GM19372 (cell line): ENCODE measurements around the gene ZBTB42.

Source experiments
- ATAC-seq: cut with Tn5 transposase; IDR thresholded peaks from one replicate; pipeline ENCODE4 v1.9.1; 2021; ENCODE audit warnings: mild to moderate bottlenecking, low read depth, moderate library complexity; ENCODE audit not compliant: unreplicated experiment

ZBTB42 gene

GRCh38 chr14:104768437-104769323 is 32.2 kb upstream of the ZBTB42 start:
- ATAC-seq = no peak

DNA sequence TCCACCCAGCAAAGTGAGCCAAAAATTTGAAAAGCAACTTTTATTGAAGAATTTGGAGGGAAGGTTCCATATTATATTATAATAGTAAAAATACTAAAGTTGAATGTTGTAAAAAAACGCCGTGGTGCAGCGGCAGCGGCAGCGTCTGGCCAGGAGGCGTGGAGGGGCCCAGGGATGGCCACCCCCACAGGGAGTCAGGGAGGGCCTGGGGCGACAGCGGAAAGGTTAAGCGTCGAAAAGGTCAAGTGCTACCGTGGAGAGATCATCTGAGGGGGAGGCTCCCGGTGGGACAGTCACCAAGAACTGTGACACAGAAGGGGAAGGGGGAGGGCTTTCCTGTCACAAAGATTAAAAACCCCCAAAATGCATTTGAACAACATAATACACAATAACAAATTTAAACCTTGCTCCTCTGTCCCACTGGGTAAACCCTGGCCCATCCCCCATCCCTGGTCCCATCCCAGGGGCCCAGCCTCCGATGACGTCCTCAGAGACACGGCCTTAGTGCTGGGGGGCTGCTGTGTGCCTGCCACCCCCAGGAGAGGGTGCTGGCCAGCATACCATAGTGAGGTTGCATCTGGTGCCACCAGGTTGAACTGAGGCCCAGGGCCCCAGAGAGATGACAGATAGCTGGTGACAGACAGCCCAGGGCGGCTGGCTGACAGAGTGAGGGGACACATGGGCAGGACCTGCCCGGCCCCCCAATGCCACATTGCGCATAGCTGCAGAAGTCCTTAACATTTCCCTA is 31.4 kb upstream of the ZBTB42 start:
- ATAC-seq = no peak

- ATAC-seq = no peak
Measured at GRCh38 chr14:104770072-104770579, 30.8 kb upstream of the ZBTB42 start.

DNA sequence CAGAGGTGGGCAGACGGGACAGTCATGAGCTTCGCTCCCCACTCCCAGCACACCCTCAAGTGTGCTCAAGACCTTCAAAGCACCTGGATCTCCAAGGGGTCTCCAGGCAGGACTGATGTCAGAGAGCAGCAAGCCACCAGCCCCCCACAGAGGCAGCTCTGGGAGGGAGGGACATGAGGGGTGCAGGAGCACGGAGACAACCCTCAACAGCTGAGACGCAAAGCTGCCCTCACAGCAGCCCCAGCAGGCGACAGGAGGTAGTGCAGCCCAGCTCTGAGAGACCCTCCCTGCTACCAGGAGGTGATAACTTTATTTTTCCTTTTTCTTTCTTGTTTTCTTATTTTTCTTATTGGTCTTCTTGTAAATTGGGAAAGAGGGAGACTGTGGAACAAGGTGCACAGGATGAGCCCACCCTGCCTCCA is 30.0 kb upstream of the ZBTB42 start:
- ATAC-seq = no peak

DNA sequence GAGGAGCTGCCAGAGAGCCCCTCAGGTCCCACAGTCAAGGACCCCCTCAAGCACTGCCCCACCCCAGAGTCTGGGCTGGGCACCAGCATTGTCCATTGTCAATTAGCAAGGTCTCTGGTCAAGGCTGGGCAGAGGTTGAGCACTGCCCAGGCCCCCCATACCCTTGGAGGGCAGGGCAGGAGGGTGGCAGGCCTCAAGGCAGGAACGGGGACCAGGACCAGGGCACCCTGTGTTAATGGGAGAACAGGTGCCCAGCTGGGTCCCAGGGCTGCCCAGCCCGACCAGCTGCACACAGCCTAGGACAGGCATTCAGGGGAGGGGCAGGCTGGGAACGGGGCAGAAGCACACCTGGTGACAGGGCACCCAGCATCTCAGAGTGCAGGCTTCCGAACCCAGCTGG is 29.5 kb upstream of the ZBTB42 start:
- ATAC-seq = no peak

DNA sequence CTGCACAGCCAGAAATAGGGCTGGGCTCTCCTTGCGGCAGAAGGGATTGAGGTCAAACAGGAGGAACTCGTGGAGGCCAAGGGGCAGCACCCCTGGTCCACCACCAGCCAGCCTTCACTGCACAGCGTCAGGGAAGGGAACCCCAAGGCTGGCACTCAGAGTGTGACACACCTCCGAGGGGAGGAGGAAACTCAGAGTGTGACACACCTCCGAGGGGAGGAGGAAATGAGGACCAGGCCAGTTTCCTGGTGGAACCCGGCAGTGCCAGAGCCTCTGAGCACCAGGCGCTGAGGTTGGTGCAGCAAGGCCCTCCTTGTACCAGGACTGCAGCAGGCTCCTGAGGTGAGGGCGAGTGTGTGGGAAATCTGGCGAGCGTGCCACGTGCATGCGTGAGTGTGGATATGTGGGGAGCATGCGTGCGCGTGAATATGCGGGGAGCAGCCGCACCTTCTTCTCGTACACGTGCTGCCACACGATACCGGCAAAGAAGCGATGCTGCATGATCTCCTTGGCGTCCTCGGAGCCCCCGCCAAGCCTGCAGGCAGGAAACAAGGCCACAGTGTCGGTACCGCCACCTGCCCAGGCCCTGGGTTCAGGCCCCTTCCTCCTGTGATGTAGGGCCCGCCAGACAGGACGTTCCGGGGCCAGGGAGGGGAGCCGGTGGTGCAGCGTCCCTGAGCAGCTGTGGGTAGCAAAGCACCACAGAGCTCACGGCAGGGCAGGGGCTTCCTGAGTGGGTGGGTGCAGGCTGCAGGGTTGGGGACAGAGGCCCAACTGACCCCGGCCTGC is 28.8 kb upstream of the ZBTB42 start:
- no peak for ATAC-seq

DNA sequence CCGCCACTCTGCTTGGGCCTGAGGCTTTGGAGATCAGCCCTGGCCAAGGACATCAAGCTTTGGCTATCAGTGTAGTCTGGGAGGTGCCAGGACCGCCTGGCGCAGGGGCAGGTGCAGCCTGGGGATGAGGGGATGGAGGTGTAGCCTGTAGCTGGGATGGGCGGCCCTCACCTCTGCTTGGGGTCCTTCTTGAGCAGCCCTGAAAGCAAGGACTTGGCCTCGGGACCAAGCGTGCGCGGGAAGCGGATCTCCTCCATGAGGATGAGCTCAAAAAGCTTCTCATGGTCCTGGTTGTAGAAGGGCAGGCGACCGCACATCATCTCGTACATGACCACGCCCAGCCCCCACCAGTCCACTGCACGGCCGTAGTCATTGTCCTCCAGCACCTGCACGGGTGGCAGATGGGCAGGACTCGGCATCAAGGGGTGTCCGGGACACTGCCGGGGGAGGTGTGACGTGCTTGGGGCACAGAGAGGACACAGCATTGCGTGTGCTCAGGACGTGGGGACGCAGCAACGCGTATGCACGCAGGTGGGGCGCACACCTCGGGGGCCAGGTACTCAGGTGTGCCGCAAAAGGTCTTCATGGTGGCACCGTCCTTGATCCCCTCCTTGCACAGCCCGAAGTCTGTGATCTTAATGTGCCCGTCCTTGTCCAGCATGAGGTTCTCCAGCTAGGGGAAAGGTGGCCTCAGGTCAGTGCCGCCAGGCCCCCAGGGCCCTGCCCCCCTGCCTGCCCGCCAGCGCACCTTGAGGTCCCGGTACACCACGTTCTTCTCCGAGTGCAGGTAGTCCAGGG is 28.0 kb upstream of the ZBTB42 start:
- no peak for ATAC-seq

DNA sequence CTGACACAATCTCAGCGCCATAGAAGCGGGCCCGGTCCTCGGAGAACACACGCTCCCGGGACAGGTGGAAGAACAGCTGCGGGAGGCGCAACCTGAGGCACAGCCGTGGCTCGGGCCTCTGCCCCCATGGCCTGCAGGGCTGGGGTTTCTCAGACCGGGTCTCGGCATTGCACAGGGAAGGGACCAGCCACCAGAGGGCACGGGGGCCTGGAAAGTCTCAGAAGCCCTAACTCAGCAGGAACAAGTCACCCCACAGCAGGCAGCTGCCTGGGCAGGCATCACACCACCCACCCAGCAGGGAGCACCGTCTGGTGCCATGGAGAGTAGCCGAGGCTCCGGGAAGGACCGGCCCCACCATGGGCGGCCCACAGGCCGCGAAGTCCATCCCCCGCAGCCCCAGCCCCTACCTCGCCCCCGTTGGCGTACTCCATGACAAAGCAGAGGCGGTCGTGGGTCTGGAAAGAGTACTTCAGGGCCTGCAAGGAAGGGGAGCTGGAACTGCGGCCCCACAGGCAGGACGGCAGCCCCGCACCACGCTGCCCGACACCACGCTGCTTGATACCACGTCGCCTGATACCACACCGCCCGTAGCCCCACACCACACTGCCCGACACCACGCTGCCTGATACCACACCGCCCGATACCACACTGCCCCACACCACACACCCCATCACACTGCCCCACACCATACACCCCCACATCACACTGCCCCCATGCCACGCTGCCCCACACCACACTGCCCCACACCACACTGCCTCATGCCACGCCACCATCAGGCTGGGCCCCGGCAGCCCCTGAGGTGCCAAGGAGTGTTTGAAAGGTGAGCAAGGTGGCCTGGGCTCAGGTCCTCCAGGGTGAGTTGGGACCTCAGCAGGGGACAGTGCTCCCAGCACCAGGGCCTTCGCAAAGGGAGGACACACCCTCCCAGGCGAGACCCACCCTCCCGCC is 27.1 kb upstream of the ZBTB42 start:
- ATAC-seq = no peak

- no peak for ATAC-seq
Measured at GRCh38 chr14:104774453-104775072, 26.3 kb upstream of the ZBTB42 start.

GRCh38 chr14:104775073-104775489 is 25.8 kb upstream of the ZBTB42 start:
- no peak for ATAC-seq

DNA sequence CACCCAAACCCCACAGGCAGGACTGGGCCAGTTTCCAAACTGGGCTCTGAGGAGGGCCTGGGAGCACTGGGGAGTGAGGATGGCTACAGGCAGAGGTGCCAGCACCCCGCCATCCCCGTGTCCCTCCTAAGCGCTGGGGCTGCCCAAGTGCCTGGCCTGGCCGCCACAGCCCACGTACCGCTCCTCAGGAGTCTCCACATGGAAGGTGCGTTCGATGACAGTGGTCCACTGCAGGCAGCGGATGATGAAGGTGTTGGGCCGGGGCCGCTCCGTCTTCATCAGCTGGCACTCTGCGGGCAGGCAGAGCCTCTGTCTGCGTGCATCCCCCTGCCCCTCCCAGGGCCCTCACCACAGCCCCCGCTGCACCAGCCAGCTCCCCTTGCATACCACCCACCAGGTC is 24.4 kb upstream of the ZBTB42 start:
- no peak for ATAC-seq

- ATAC-seq = no peak
Measured at GRCh38 chr14:104776961-104777807, 23.7 kb upstream of the ZBTB42 start.

- no peak for ATAC-seq
Measured at GRCh38 chr14:104777808-104778249, 23.1 kb upstream of the ZBTB42 start.

DNA sequence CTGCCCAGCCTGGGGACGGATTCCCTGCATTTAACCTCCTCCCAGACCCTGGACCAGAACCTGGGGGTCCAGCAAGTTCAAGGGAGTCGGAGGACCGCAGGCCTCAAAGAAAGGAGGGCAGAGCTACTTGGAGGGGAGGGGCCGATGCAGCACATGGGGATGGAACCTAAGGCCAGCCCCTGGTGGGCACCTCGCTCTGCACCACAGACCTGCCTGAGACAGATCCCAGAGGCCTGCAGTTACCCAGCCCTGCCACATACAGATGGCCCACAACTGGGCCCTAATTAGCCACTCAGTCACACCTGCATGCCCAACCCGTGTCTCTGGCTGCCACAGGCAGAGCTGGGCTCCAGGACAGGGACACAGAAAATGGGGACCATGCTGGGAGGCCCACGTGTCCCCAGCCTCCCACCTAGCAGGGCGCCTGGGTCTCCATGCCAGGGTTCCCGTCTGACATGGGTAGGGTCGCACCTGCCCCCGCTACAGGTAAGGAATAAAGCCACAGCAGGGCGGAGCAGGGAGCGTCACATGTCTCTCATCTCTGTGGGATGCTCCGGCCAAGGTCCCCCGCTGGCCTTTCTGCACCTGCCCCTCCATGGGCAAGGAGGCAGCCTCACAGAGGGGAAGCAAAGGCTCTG is 22.1 kb upstream of the ZBTB42 start:
- no peak for ATAC-seq

GRCh38 chr14:104779776-104780512 is 21.0 kb upstream of the ZBTB42 start:
- ATAC-seq = no peak

DNA sequence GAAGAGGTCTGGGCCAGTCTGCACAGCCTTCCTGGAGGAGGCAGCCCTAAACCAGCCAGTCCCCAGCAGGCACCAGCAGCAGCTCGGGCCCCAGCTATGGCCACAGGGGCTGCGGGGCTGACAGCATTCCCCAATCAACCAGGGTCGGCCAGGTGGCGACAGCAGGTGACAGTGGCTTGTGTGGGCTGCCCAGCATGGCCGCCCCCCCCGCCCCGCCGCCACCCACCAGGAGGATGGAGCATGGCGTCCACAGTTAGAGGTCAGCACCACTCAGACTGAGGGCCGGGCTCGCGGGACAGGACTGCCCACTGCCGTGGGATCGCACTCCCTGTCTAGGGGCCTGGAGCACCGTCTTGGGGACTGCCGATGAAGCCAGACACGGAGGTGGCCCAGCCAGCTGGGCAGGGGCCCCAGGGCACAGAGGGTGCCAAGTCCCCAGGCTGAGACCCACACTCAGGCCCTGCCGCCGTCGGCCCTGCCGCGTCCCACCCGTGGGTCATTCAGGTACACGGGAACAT is 20.3 kb upstream of the ZBTB42 start:
- ATAC-seq = no peak
